PC-9 (cell line): ENCODE data around the gene STXBP5. TPM values are rescaled to one million over a fixed set of nuclear protein-coding genes. Genes with fewer than 3 reads are reported as not detected.

Experiments
- BruUV-seq: library from RNA; stranded (reverse); fragments of 400-500 nt; replicated peaks from 2 replicates; lab custom pipeline; 2021; lab: Mats Ljungman, UMichigan
- CTCF ChIA-PET: fragments of 300-600 bp; sonication (Branson Sonifier 250); formaldehyde crosslinking; loops from one replicate; lab custom pipeline; 2022; ENCODE audit warnings: antibody characterized with exemption; lab: Charles Lee
- POLR2A ChIA-PET: fragments of 300-600 bp; sonication (Branson Sonifier 250); formaldehyde crosslinking; loops from one replicate; lab custom pipeline; 2022; ENCODE audit warnings: antibody characterized with exemption; ENCODE audit not compliant: unreplicated experiment; lab: Charles Lee
- DNase-seq, 2 experiments: peaks; one replicate each; pipeline versions ENCODE4 v3.0.0 to v3.0.0-alpha.2; 2015 to 2022; ENCODE audit warnings: mixed read lengths in 1 of 2
- H2AFZ ChIP-seq: fragments of 200-600 bp; sonication (generic); 2 replicates; pipeline ENCODE4 v1.8.1; 2017; ENCODE audit warnings: antibody characterized with exemption
- H3F3A ChIP-seq: fragments of 200-600 bp; sonication (generic); 2 replicates; pipeline ENCODE4 v1.8.1; 2017; ENCODE audit warnings: antibody characterized with exemption, mild to moderate bottlenecking, low read depth; ENCODE audit not compliant: insufficient read depth
- H3K27ac ChIP-seq: fragments of 200-600 bp; sonication (generic); 2 replicates; pipeline ENCODE4 v1.6.1; 2016; ENCODE audit warnings: mixed run types
- H3K27me3 ChIP-seq: fragments of 200-600 bp; sonication (generic); 2 replicates; pipeline ENCODE4 v1.6.1; 2016; ENCODE audit warnings: low read depth, mixed run types; ENCODE audit not compliant: insufficient read depth
- H3K36me3 ChIP-seq: fragments of 200-600 bp; sonication (generic); 2 replicates; pipeline ENCODE4 v1.6.1; 2016; ENCODE audit warnings: low read depth, mixed run types
- H3K4me1 ChIP-seq: fragments of 200-600 bp; sonication (generic); replicated peaks from 2 replicates; pipeline ENCODE4 v1.6.1; 2016; ENCODE audit warnings: mixed run types; ENCODE audit not compliant: insufficient read depth
- H3K4me2 ChIP-seq: fragments of 200-600 bp; sonication (generic); 2 replicates; pipeline ENCODE4 v1.6.1; 2017; ENCODE audit warnings: mixed run types
- H3K4me3 ChIP-seq: fragments of 200-600 bp; sonication (generic); 2 replicates; pipeline ENCODE4 v1.6.1; 2016; ENCODE audit warnings: mixed run types
- H3K79me2 ChIP-seq: fragments of 200-600 bp; sonication (generic); 2 replicates; pipeline ENCODE4 v1.6.1; 2017; ENCODE audit warnings: low read depth, mixed run types
- H3K9me2 ChIP-seq: fragments of 200-600 bp; sonication (generic); 2 replicates; pipeline ENCODE4 v1.8.1; 2017; ENCODE audit warnings: mild to moderate bottlenecking; ENCODE audit not compliant: insufficient read depth
- H3K9me3 ChIP-seq: fragments of 200-600 bp; sonication (generic); 2 replicates; pipeline ENCODE4 v1.8.1; 2016; ENCODE audit warnings: low read depth; ENCODE audit not compliant: insufficient read depth
- H4K20me1 ChIP-seq: fragments of 200-600 bp; sonication (generic); 2 replicates; pipeline ENCODE4 v1.8.1; 2017; ENCODE audit not compliant: insufficient read depth
- CTCF ChIP-seq: fragments of 200-600 bp; sonication (generic); conservative IDR thresholded peaks from 2 replicates; pipeline ENCODE4 v1.6.1; 2017; ENCODE audit warnings: mixed run types, antibody characterized with exemption, mild to moderate bottlenecking, moderate library complexity
- EZH2 ChIP-seq: fragments of 200-600 bp; sonication (generic); IDR thresholded peaks from 2 replicates; pipeline ENCODE4 v1.8.0; 2017; ENCODE audit warnings: antibody characterized with exemption, low read depth
- intact Hi-C: fragments of 100-400 bp; cut with micrococcal nuclease; formaldehyde crosslinking; loops from one replicate; pipeline ENCODE4 v1.10.0; 2022; ENCODE audit not compliant: unreplicated experiment
- total RNA-seq: library from RNA; stranded (reverse); gene quantifications from 2 replicates; pipeline ENCODE4 v1.2.3, GENCODE V29; 2021

The STXBP5 gene
- total RNA-seq, 1 experiment from 2014 or later = 4.6 TPM

DNA sequence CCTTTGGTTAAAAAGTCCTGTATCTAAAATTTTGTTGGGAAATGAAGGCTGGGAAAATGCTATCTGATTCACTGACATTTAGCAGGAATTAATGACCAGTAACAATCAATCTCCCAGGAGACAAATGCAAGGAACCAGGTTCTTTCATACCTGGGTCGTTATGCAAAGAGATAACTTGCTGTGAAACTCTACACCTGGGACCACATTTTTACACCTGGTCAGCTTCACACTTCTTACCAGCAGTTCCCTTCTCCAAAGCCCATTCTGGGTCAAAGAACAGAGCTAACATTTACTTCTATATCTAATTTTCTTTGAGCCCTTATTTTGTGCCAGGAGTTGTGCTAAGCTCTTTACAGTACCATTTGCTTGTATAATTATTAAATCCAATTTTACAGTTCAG lies 27.4 kb upstream of the STXBP5 start:
- no peaks in the 10 kb centered on the region for H3K9me3 ChIP-seq
- H4K20me1 ChIP-seq = no peaks in the 10 kb centered on the region
- no peak for DNase-seq
- H2AFZ ChIP-seq = no peak overlapping the region
- peaks cover 9% of the 10 kb centered on the region for H3K4me1 ChIP-seq
- H3K79me2 ChIP-seq = no peaks in the 10 kb centered on the region
- H3K27me3 ChIP-seq = no peaks in the 10 kb centered on the region
- no peak overlapping the region for H3K4me2 ChIP-seq
- POLR2A ChIA-PET = no interaction called here
- no peaks in the 10 kb centered on the region for H3F3A ChIP-seq
- TF ChIP-seq EZH2 (no peak), CTCF (no peak)
- intact Hi-C loops = no loop called here
- H3K4me3 ChIP-seq = no peak overlapping the region
- no peaks in the 10 kb centered on the region for H3K9me2 ChIP-seq
- no TSS peak for BruUV-seq
- no peak overlapping the region for H3K27ac ChIP-seq
- CTCF ChIA-PET = interaction anchor here (0.7 kb wide), 1 partner anchor 203 kb away, joined by 3 read pairs; no protein-coding TSS in a partner anchor
- no peaks in the 10 kb centered on the region for H3K36me3 ChIP-seq

GRCh38 chr6:147177286-147177685 lies 26.9 kb upstream of the STXBP5 start:
- DNase-seq = no peak
- no peaks in the 10 kb centered on the region for H3K27me3 ChIP-seq
- TF ChIP-seq CTCF (no peak), EZH2 (no peak)
- no peak overlapping the region for H3K27ac ChIP-seq
- no peaks in the 10 kb centered on the region for H3K79me2 ChIP-seq
- H3K4me2 ChIP-seq = no peak overlapping the region
- no peaks in the 10 kb centered on the region for H3K36me3 ChIP-seq
- intact Hi-C loops = no loop called here
- H3K4me3 ChIP-seq = no peak overlapping the region
- H3K4me1 ChIP-seq = peaks cover 9% of the 10 kb centered on the region
- no peaks in the 10 kb centered on the region for H3K9me3 ChIP-seq
- H3K9me2 ChIP-seq = no peaks in the 10 kb centered on the region
- ChIA-PET CTCF (no interaction called here), POLR2A (no interaction called here)
- H4K20me1 ChIP-seq = no peaks in the 10 kb centered on the region
- no TSS peak for BruUV-seq
- H3F3A ChIP-seq = no peaks in the 10 kb centered on the region
- H2AFZ ChIP-seq = no peak overlapping the region

DNA sequence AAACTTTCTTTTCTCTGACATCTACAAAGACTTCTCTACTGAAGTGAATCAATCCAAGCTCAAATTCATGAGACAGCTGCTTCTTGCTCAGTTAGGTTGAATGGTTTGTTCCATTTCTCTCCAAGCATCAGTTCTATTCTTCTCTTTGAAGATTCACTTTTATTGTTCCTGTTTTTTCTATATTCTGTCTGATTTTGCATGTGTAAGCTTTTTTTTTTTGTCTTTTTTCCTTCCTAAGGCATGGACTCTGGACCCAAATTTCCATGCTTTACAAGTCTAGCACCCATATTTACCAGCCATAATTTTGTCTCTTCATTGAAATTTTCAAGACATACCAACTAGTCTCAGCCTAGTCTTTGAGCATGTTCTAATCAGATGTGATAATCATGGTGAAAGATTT lies 25.9 kb upstream of the STXBP5 start:
- TF ChIP-seq CTCF = no peak
- no peak for TF ChIP-seq EZH2
- no peaks in the 10 kb centered on the region for H3K79me2 ChIP-seq
- H3K9me3 ChIP-seq = no peaks in the 10 kb centered on the region
- ChIA-PET CTCF (no interaction called here), POLR2A (no interaction called here)
- no peaks in the 10 kb centered on the region for H4K20me1 ChIP-seq
- H3K27me3 ChIP-seq = no peaks in the 10 kb centered on the region
- DNase-seq = no peak
- peaks cover 9% of the 10 kb centered on the region for H3K4me1 ChIP-seq
- H3K4me3 ChIP-seq = no peak overlapping the region
- BruUV-seq = no TSS peak
- intact Hi-C loops = no loop called here
- H3K9me2 ChIP-seq = no peaks in the 10 kb centered on the region
- no peaks in the 10 kb centered on the region for H3K36me3 ChIP-seq
- H3K4me2 ChIP-seq = no peak overlapping the region
- H3K27ac ChIP-seq = no peak overlapping the region
- H3F3A ChIP-seq = no peaks in the 10 kb centered on the region
- H2AFZ ChIP-seq = no peak overlapping the region
